ENCODE data around the gene CHCHD1.

GRCh38 chr10:73807471-73807870 lies 25.6 kb downstream of the CHCHD1 start:
- TF ChIP-seq EZH2phosphoT487 (IDR thresholded peaks at IDR 0.05; ENCODE audit: unreplicated experiment) (no peak), CTCF (conservative IDR thresholded peaks at IDR 0.05; ENCODE audit: low read depth in 2 of 2) (no peak), EZH2 (IDR thresholded peaks at IDR 0.05; ENCODE audit: low read depth, unreplicated experiment) (no peak), CREB1 (CRISPR knock-in tag; IDR thresholded peaks at IDR 0.05; ENCODE audit: low read depth) (no peak), STAT1 (IDR thresholded peaks at IDR 0.05; ENCODE audit: unreplicated experiment) (no peak), REST (IDR thresholded peaks at IDR 0.05; ENCODE audit: unreplicated experiment) (no peak), POLR2AphosphoS5 (IDR thresholded peaks at IDR 0.05; ENCODE audit: low read depth) (no peak), ETS1 (IDR thresholded peaks at IDR 0.05) (no peak), ZNF462 (CRISPR knock-in tag; IDR thresholded peaks at IDR 0.05) (no peak), NANOG (IDR thresholded peaks at IDR 0.05; ENCODE audit: borderline replicate concordance) (no peak), JUNB (IDR thresholded peaks at IDR 0.05; ENCODE audit: unreplicated experiment) (no peak)
